Measurements from ENCODE around the gene P2RX1. TPM values are rescaled to one million over a fixed set of nuclear protein-coding genes. Genes with fewer than 3 reads are reported as not detected.
A peak's percentile ranks its signal among the peaks of the same experiment; 100 is the strongest.

Gene P2RX1
- total RNA-seq, 2 experiments from 2014 or later: 0.12 TPM; not detected in 1

DNA sequence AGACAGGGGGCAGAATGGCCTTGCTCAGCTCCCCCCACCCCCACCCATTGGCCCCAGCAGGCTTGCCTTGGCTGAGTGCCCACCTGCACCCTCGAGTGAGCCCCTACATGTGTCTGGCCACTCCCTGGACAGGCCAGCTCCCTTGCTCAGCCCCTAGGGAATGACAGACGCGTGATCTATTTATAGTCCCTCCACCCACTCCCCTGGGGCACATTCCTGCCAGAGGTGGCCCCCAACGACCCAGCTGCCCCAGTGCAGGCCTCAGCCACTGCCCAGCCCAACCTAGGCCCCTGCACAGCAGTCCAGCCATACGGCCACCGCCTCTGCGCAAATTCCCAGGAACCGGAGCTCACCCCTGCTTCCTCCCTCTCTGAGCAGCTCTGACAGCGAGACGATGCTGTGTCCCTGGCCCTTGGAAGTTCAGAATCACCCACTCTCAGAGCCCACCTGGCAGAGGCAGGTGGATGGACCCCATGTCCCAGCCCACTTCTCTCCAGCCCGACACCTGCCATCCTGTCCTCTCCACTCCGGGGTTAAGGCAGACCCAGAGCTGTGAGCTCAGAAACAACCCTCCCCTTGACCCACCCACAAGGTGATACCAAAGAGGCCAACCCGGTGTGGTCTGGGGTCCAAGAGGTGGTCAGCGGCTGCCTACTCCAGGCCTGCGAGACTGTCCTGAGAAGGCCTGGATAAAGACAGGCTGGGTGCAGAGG, 11.5 kb upstream of the P2RX1 start:
- no peaks in the 10 kb centered on the region for H3K9me3 Mint-ChIP-seq
- ChIA-PET POLR2A (no interaction called here), CTCF (interaction anchor here (0.6 to 2.1 kb wide), 4 partner anchors 39 to 125 kb away, joined by 3 to 6 read pairs (median 4); partner anchors contain the start of gene NCBP3)
- H3K4me3 Mint-ChIP-seq: no peak overlapping the region
- no peaks in the 10 kb centered on the region for H3K4me1 Mint-ChIP-seq
- peaks cover 41% of the 10 kb centered on the region for H3K36me3 Mint-ChIP-seq (ENCODE audit: low read depth)
- no peak for DNase-seq
- H3K27ac Mint-ChIP-seq: no peak overlapping the region
- H3K27me3 Mint-ChIP-seq: no peaks in the 10 kb centered on the region

GRCh38 chr17:3926860-3927627, 10.8 kb upstream of the P2RX1 start:
- ChIA-PET POLR2A (no interaction called here), CTCF (interaction anchor here (0.6 to 2.1 kb wide), 5 partner anchors 13 to 125 kb away, joined by 3 to 9 read pairs (median 5); partner anchors contain the start of gene NCBP3)
- Mint-ChIP-seq H3K27ac (no peak overlapping the region), H3K36me3 (ENCODE audit: low read depth) (peaks cover 38% of the 10 kb centered on the region), H3K9me3 (no peaks in the 10 kb centered on the region), H3K4me1 (no peaks in the 10 kb centered on the region), H3K27me3 (no peaks in the 10 kb centered on the region), H3K4me3 (no peak overlapping the region)
- DNase-seq: no peak

- H3K9me3 Mint-ChIP-seq: no peaks in the 10 kb centered on the region
- no peak overlapping the region for H3K4me3 Mint-ChIP-seq
- H3K27me3 Mint-ChIP-seq: no peaks in the 10 kb centered on the region
- peaks cover 31% of the 10 kb centered on the region for H3K36me3 Mint-ChIP-seq (ENCODE audit: low read depth)
- H3K4me1 Mint-ChIP-seq: no peaks in the 10 kb centered on the region
- no peak for DNase-seq
- ChIA-PET POLR2A (interaction anchor here (0.7 kb wide), 1 partner anchor 16 kb away, joined by 5 read pairs; no protein-coding TSS in a partner anchor), CTCF (interaction anchor here (0.6 to 2.1 kb wide), 4 partner anchors 12 to 80 kb away, joined by 3 to 9 read pairs (median 5); partner anchors contain the start of gene NCBP3)
- peak overlapping the region; percentile 44 for H3K27ac Mint-ChIP-seq
Measured at GRCh38 chr17:3925684-3926485, 9.6 kb upstream of the P2RX1 start.

- Mint-ChIP-seq H3K4me1 (no peaks in the 10 kb centered on the region), H3K36me3 (ENCODE audit: low read depth) (peaks cover 26% of the 10 kb centered on the region), H3K9me3 (no peaks in the 10 kb centered on the region), H3K4me3 (no peak overlapping the region), H3K27ac (no peak overlapping the region), H3K27me3 (no peaks in the 10 kb centered on the region)
- CTCF ChIA-PET: interaction anchor here (1.2 kb wide), 1 partner anchor 11 kb away, joined by 4 read pairs; no protein-coding TSS in a partner anchor
- no peak for DNase-seq
- POLR2A ChIA-PET: no interaction called here
Measured at GRCh38 chr17:3924512-3925350, 8.5 kb upstream of the P2RX1 start.

GRCh38 chr17:3923466-3924190, 7.4 kb upstream of the P2RX1 start:
- Mint-ChIP-seq H3K27ac (no peak overlapping the region), H3K9me3 (no peaks in the 10 kb centered on the region), H3K36me3 (ENCODE audit: low read depth) (peaks cover 21% of the 10 kb centered on the region), H3K27me3 (no peaks in the 10 kb centered on the region), H3K4me1 (no peaks in the 10 kb centered on the region), H3K4me3 (no peak overlapping the region)
- ChIA-PET POLR2A (no interaction called here), CTCF (interaction anchor here (1.2 to 2.6 kb wide), 2 partner anchors 10 kb away, joined by 4 to 12 read pairs; no protein-coding TSS in a partner anchor)
- DNase-seq: no peak

- CTCF ChIA-PET: interaction anchor here (0.7 to 2.6 kb wide), 2 partner anchors 9 to 67 kb away, joined by 3 to 12 read pairs; no protein-coding TSS in a partner anchor
- DNase-seq: no peak
- no peak overlapping the region for H3K27ac Mint-ChIP-seq
Measured at GRCh38 chr17:3922765-3923164, 6.5 kb upstream of the P2RX1 start.

GRCh38 chr17:3921502-3922319, 5.4 kb upstream of the P2RX1 start:
- Mint-ChIP-seq H3K9me3 (no peaks in the 10 kb centered on the region), H3K4me3 (no peak overlapping the region), H3K27me3 (no peaks in the 10 kb centered on the region), H3K4me1 (peaks cover 5% of the 10 kb centered on the region), H3K36me3 (ENCODE audit: low read depth) (peaks cover 9% of the 10 kb centered on the region), H3K27ac (no peak overlapping the region)
- CTCF ChIA-PET: interaction anchor here (0.7 to 2.6 kb wide), 2 partner anchors 8 to 68 kb away, joined by 3 to 12 read pairs; no protein-coding TSS in a partner anchor
- POLR2A ChIA-PET: no interaction called here
- no peak for DNase-seq

More at GRCh38 chr17:3922765-3923164, 6.5 kb upstream of the P2RX1 start:
- Mint-ChIP-seq H3K9me3 (no peaks in the 10 kb centered on the region), H3K27me3 (no peaks in the 10 kb centered on the region), H3K4me1 (no peaks in the 10 kb centered on the region), H3K36me3 (ENCODE audit: low read depth) (peaks cover 18% of the 10 kb centered on the region), H3K4me3 (no peak overlapping the region)
- POLR2A ChIA-PET: no interaction called here

- DNase-seq: no peak
- no peaks in the 10 kb centered on the region for H3K9me3 Mint-ChIP-seq
- ChIA-PET POLR2A (interaction anchor here (0.6 kb wide), 1 partner anchor 28 kb away, joined by 3 read pairs; no protein-coding TSS in a partner anchor), CTCF (interaction anchor here (0.7 kb wide), 1 partner anchor 36 kb away, joined by 3 read pairs; no protein-coding TSS in a partner anchor)
- no peak overlapping the region for H3K27ac Mint-ChIP-seq
- H3K27me3 Mint-ChIP-seq: no peaks in the 10 kb centered on the region
- peaks cover 9% of the 10 kb centered on the region for H3K36me3 Mint-ChIP-seq (ENCODE audit: low read depth)
- peaks cover 12% of the 10 kb centered on the region for H3K4me1 Mint-ChIP-seq
- no peak overlapping the region for H3K4me3 Mint-ChIP-seq
Measured at GRCh38 chr17:3921006-3921405, 4.7 kb upstream of the P2RX1 start.

DNA sequence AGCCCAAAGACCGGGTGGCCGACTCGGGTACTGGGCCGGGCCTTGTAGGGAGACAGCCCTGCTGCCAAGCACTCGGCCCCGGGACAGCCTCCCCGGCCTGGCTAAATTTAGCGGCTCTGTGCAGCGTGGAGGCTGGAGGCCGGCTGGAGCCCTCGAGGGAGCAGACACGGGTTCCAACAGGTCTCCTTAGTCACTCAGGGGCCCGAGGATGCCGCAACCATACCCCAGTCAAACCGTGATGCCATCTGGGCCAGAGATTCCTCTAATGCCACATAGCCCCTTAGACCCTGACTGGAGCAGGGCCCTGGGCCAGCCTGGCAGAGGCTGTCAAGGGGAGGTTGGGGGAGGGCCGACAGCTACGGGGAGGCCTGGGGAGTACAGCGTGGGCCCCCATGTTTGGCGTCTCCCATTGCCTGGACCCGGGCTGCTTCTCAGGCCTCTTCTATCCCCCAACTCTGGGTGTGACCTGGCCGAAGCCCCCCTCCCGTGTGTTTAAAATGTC, 2.9 kb upstream of the P2RX1 start:
- H3K4me3 Mint-ChIP-seq: no peak overlapping the region
- DNase-seq: no peak
- ChIA-PET POLR2A (no interaction called here), CTCF (interaction anchor here (0.6 kb wide), 1 partner anchor 24 kb away, joined by 3 read pairs; no protein-coding TSS in a partner anchor)
- peaks cover 20% of the 10 kb centered on the region for H3K4me1 Mint-ChIP-seq
- no peaks in the 10 kb centered on the region for H3K9me3 Mint-ChIP-seq
- no peak overlapping the region for H3K27ac Mint-ChIP-seq
- no peaks in the 10 kb centered on the region for H3K27me3 Mint-ChIP-seq
- H3K36me3 Mint-ChIP-seq (ENCODE audit: low read depth): peaks cover 2% of the 10 kb centered on the region

- peaks cover 26% of the 10 kb centered on the region for H3K4me1 Mint-ChIP-seq
- no peak overlapping the region for H3K4me3 Mint-ChIP-seq
- DNase-seq: no peak
- H3K36me3 Mint-ChIP-seq (ENCODE audit: low read depth): no peaks in the 10 kb centered on the region
- H3K27ac Mint-ChIP-seq: peak overlapping the region; percentile 60
- ChIA-PET CTCF (interaction anchor here (0.6 kb wide), 1 partner anchor 24 kb away, joined by 3 read pairs; no protein-coding TSS in a partner anchor), POLR2A (no interaction called here)
- no peaks in the 10 kb centered on the region for H3K27me3 Mint-ChIP-seq
- no peaks in the 10 kb centered on the region for H3K9me3 Mint-ChIP-seq
Measured at GRCh38 chr17:3918372-3919122, 2.3 kb upstream of the P2RX1 start.
